Stimulated activated CD4-positive, alpha-beta T cell treated with anti-CD3 and anti-CD28 coated beads, Interleukin-4, amount 100 ng/mL, for 1 hour (primary cell): ENCODE data around the gene CHIT1.
"Not testable (repeated sequence)": the region's sequence is repeated elsewhere in the genome, so short reads cannot be mapped to it uniquely, and the experiment has no call there.

Source experiments
- DNase-seq: peaks from one replicate; pipeline ENCODE4 v3.0.0-alpha.2; 2020

CHIT1 gene

DNA sequence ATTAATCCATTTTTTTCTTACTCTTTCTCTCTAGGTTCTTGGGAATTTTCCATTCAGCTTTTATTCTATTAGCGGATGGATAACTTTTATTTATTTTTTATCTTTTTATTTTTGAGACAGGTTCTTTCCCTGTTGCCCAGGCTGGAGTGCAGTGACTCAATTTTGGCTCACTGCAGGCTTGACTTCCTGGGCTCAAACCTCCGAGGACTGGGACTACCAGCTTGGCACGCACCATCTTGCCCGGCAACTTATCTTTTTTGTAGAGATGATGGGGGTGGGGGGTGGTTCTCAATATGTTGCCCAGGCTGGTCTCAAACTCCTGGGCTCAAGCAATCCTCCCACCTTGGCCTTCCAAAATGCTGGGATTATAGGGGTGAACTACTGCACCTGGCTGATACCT, 36.1 kb upstream of the CHIT1 start:
- DNase-seq, result no peak

GRCh38 chr1:203264052-203264501, 34.6 kb upstream of the CHIT1 start:
- no peak for DNase-seq

GRCh38 chr1:203263496-203263895, 34.0 kb upstream of the CHIT1 start:
- DNase-seq, result no peak

DNA sequence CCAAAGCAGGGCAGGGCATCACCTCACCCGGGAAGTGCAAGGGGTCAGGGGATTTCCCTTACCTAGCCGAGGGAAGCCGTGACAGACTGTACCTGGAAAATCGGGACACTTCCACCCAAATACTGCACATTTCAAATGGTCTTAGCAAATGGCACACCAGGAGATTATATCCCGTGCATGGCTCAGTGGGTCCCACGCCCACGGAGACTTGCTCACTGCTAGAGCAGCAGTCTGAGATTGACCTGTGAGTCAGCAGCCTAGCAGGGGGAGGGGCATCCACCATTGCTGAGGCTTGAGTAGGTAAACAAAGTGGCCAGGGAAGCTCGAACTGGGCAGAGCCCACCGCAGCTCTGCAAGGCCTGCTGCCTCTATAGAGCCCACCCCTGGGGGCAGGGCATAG, 27.2 kb upstream of the CHIT1 start:
- DNase-seq, result not testable (repeated sequence)

- not testable (repeated sequence) for DNase-seq
Measured at GRCh38 chr1:203254782-203255181, 25.3 kb upstream of the CHIT1 start.

GRCh38 chr1:203252678-203253077, 23.2 kb upstream of the CHIT1 start:
- no peak for DNase-seq

- no peak for DNase-seq
Measured at GRCh38 chr1:203251466-203251865, 22.0 kb upstream of the CHIT1 start.

GRCh38 chr1:203250911-203251310, 21.4 kb upstream of the CHIT1 start:
- DNase-seq, result no peak

- DNase-seq, result no peak
Measured at GRCh38 chr1:203244776-203245175, 15.3 kb upstream of the CHIT1 start.

DNA sequence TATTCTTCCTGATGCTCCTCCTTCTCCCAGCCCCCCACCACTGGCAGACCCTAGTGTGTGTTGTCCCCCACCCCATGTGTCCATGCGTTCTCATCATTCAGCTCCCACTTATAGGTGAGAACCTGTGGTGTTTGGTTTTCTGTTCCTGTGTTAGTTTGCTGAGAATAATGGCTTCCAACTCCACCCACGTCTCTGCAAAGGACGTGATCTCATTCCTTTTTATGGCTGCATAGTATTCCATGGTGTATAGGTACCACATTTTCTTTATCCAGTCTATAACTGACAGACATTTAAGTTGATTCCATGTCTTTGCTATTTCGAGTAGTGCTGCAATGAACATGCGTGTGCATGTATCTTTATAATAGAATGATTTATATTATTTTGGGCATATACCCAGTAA, 12.2 kb upstream of the CHIT1 start:
- DNase-seq, result not testable (repeated sequence)

DNA sequence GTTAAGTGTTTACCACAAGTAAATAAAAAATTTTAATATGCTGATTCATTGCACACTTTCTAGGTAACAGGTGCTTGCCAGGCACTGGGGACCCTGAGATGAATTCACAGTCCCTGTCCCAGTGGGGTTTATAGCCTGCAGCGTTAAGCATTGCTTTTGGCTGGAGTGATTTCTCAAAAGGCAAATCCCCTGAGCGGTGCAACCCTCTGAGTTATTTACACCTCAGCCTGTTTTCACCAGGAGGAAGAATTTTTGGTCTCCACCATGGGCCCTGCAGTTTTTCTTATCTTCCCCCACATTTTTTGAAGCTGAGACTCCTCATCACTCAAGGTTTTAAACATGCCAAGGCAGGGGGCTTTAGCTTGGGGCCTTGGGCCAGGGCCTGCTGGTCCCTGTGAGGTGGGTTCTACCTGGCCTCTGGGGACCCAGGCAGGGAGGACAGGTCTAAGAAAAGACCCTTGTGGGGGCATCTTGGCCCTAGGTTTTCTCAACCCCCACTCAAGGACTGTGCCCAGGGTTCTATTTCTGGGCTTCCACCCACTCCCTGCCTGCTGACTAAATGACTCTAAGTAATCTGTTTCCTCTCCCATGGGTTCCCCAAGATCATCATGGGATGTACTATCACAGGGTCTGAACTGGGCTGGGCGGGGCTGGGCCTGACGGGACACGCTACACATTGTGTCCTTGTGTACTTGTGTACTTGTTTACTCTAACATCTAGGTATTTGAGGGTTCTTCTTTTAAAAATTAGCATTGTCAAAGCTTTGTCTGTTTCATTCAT, 10.2 kb upstream of the CHIT1 start:
- DNase-seq, result no peak

DNA sequence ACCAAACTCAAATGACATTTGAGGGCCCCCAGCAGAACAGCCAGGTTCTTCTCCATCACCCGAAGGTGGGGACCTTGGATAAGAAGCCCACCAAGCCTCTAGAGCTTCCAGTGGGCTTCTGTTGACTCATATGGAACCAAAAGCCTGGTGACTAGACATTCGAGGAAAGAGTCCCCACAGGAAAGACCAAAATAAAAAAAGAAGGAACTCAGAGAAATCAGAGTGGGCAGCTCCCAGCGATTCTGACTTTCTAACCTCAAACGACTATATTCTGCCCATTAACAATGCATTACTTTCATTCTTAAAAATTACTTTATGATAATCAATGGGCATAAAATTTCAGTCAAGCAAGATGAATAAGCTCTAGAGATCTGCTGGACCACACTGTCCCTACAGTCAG, 9.6 kb upstream of the CHIT1 start:
- DNase-seq, result no peak

DNA sequence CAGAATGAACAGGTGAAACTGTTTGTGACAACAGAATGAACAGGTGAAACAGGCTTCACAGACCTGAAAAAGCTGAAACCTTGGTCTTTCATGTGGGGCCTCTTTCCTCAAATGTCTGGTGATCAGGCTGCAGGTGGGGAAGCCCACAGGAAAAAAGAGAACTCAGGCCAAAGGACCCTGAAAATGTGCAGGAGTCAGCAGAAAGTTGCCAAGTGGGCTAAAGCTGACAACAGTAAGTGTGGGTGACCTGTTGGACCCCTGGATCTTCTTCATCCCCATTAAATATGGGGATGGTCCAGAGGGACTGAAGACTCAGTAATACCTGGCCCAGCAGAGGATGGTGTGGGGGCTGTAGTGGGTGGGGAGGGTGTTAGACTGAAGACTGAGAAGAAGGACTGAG, 9.1 kb upstream of the CHIT1 start:
- DNase-seq, result no peak

DNA sequence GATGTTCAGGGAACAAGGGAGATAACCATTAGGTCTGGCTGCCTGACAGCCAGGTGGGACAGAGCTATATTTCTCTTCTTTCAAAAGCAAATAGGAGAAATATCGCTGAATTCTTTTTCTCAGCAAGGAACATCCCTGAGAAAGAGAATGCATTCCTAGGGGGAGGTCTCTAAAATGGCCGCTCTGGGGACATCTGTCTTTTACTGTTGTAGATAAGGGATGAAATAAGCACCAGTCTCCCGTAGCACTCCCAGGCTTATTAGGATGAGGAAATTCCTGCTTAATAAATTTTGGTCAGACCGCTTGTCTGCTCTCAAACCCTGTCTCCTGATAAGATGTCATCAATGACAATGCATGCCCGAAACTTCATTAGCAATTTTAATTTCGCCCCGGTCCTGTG, 5.4 kb upstream of the CHIT1 start:
- DNase-seq, result not testable (repeated sequence)

- no peak for DNase-seq
Measured at GRCh38 chr1:203228670-203229069, 803 bp downstream of the CHIT1 start.

DNA sequence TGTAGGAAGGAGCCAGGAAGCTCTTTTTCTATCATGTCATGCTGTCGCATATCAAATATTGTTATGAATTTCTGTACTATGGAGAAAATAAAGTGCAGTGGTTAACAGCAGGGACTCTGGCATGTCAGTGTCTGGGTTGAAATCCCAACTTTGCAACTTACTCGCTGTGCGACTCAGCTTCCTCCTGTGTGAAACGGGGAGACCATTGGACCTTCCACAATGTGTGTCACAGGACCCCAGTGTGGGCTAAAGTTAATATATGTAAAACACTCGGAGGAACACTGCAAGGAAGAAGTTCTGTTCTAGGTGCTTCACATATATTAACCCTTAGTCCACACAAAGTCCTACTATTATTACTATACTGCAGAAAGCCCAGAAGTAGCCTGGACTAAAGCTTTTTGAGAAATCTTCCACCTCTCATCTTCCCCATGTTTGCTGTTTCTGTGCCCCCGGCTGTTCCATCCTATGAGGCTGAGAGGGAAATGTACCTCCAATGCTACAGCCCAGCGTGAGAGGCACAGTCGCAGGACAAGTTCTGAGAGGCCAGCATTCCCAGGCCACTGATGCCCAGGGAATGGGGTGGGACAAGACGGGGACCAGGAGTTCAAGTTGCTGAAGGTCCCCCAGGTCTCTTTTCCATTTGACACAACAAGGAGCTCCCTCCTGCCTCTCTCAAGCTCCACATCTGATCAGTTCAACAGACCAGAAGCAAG, 1.9 kb downstream of the CHIT1 start:
- DNase-seq, result no peak

GRCh38 chr1:203225071-203225470, 4.4 kb downstream of the CHIT1 start:
- DNase-seq, result no peak

DNA sequence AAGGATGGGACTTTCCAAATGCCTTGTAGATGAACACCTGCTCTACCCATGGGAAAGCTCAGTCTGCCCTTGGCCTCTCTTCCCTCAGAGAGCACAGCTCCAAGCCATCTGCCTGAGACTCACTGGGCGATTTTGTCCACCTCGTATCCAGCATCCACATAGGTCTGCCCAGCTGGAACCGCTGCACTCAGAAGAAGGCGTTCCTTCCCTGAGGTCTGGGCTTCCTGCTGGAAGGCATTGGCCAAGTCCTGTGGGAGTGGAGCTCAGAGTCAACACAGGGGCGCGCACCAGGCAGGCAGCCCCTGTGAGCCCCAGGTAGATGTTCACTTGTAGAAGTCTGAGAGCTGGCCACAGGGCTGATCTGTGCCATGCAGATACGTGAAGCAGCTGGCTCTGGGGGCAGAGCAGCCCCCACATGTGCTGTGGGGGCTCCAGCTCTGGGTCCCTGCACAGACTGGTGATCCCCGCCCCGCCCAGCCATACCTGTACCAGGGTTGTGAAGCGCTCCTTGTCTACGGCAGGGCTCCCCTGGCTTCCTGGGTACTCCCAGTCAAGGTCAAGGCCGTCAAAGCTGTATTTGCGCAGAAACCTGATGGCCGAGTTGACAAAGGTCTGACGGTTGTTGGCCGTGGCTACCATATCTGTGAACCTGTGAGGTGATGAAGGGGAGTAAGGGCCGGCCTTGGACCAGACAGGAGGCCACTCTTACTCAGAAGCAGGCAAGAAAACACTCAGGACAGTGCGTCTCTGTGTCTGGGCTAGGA, 6.3 kb downstream of the CHIT1 start:
- no peak for DNase-seq

DNA sequence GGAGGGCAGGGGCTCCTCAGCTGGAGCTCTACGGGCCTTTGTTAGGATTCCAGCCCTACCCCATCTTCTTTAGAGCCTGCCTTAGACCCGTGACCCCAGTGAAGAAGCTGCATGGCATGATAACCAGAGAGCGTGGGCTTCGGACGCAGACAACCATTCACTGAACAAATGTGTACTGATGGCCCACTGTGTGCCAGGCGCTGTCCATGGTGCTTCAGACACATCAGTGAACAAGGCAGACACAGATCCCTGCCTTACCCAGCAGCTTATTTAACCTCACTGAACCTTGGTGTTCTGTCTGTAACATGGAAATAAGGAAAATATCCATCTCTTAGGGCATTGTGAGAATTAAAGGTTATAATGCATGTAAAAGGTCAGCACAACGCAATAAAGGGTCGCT, 9.5 kb downstream of the CHIT1 start:
- no peak for DNase-seq

DNA sequence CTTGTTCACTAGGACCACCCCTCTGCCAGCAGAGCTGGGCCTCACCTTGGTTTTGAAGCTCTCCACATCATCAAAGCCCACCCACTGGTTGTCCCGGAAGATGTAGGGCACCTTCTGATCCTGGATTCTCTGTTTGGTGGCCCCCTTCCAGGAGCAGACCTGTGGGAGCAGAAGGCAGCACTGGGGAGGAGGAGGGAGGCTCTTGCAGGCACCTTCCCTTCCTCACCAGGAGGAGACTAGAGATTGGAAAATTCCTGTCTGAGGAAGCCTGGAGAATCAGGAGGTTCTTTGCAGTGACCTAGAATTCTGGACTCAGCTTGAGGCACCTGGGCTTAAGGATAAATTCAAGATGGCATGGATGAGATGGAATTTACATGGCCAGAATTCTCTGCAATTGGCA, 10.3 kb downstream of the CHIT1 start:
- no peak for DNase-seq

DNA sequence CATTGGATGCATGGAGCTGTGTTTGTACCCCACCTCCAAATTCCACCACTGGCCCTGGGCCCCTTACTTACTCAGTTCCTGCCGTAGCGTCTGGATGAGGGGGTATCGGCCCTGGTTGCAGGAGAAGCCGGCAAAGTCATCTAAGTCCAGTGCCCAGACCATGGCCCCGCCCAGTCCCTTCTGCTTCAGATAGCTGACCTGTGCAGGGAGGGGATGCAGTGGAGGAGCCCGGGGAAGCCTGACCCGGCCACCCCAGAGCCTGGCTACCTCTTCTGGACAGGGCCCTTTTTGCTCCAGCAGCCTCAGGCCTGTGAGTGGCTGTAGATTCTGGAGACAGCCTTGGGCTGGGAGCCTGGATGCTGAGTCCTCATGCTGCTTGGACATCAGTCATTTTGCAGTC, 11.8 kb downstream of the CHIT1 start:
- no peak for DNase-seq

GRCh38 chr1:203217139-203217655, 12.3 kb downstream of the CHIT1 start:
- DNase-seq, result no peak
